MM.1S (cell line): ENCODE results near the gene LATS1.

Experiments used
- CTCF ChIP-seq: fragments of 300-600 bp; sonication (generic); IDR thresholded peaks from 2 replicates; pipeline ENCODE4 v1.5.1; 2016; ENCODE audit warnings: antibody characterized with exemption, low read length, mixed read lengths
- EZH2phosphoT487 ChIP-seq: fragments of 300-600 bp; sonication (generic); IDR thresholded peaks from 2 replicates; pipeline ENCODE4 v1.6.1; 2018; ENCODE audit warnings: antibody characterized with exemption, low read length

- TF ChIP-seq CTCF (no peak), EZH2phosphoT487 (no peak)
Observed at GRCh38 chr6:149701714-149702113, 16.2 kb downstream of the LATS1 start.
